Suprapubic skin (tissue), 3 donors: ENCODE data around the gene AGTPBP1.

Source experiments
- POLR2A ChIP-seq, 2 donors: fragments of 450-650 bp; IDR thresholded peaks; one replicate each; pipeline ENCODE4 v1.6.1; 2017; ENCODE audit warnings: antibody characterized with exemption in 2 of 2, mild to moderate bottlenecking in 2 of 2, moderate library complexity in 2 of 2
- TF ChIP-seq, protein P1 (sequence below), 2 donors: fragments of 200-600 bp in 1 of 2; fragments of 450-650 bp in 1 of 2; sonication (generic) in 1 of 2; IDR thresholded peaks; one replicate each; pipeline ENCODE4 v1.5.1; 2016 to 2019; ENCODE audit warnings: antibody characterized with exemption in 2 of 2, mild to moderate bottlenecking in 1 of 2, moderate library complexity in 1 of 2

GRCh38 chr9:85704744-85705143, 37.0 kb downstream of the AGTPBP1 start:
- TF ChIP-seq, protein P1, sequence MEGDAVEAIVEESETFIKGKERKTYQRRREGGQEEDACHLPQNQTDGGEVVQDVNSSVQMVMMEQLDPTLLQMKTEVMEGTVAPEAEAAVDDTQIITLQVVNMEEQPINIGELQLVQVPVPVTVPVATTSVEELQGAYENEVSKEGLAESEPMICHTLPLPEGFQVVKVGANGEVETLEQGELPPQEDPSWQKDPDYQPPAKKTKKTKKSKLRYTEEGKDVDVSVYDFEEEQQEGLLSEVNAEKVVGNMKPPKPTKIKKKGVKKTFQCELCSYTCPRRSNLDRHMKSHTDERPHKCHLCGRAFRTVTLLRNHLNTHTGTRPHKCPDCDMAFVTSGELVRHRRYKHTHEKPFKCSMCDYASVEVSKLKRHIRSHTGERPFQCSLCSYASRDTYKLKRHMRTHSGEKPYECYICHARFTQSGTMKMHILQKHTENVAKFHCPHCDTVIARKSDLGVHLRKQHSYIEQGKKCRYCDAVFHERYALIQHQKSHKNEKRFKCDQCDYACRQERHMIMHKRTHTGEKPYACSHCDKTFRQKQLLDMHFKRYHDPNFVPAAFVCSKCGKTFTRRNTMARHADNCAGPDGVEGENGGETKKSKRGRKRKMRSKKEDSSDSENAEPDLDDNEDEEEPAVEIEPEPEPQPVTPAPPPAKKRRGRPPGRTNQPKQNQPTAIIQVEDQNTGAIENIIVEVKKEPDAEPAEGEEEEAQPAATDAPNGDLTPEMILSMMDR (IDR thresholded peaks at IDR 0.05), result no peak
- TF ChIP-seq POLR2A (IDR thresholded peaks at IDR 0.05), result no peak
